ENCODE results near the gene FAM131B. TPM values are rescaled to one million over a fixed set of nuclear protein-coding genes. Genes with fewer than 3 reads are reported as not detected.
"Not testable (repeated sequence)": the region's sequence is repeated elsewhere in the genome, so short reads cannot be mapped to it uniquely, and the experiment has no call there.

Gene FAM131B
- total RNA-seq, 1 donor from 2014 or later = 4.2 TPM

GRCh38 chr7:143395187-143396149 lies 33.0 kb upstream of the FAM131B start:
- DNase-seq (ENCODE audit: low read depth) = no peak

- DNase-seq (ENCODE audit: low read depth) = no peak
These were observed 32.3 kb upstream of the FAM131B start for GRCh38 chr7:143394777-143395176.

- no peak for DNase-seq (ENCODE audit: low read depth)
These were observed 31.6 kb upstream of the FAM131B start for GRCh38 chr7:143394068-143394467.

- no peak for DNase-seq (ENCODE audit: low read depth)
These were observed 30.9 kb upstream of the FAM131B start for GRCh38 chr7:143393267-143394041.

GRCh38 chr7:143392875-143393266 lies 30.4 kb upstream of the FAM131B start:
- DNase-seq (ENCODE audit: low read depth) = no peak

GRCh38 chr7:143392427-143392826 lies 29.9 kb upstream of the FAM131B start:
- not testable (repeated sequence) for DNase-seq (ENCODE audit: low read depth)

- DNase-seq (ENCODE audit: low read depth) = peak; percentile 64
These were observed 29.2 kb upstream of the FAM131B start for GRCh38 chr7:143391462-143392404.

GRCh38 chr7:143390773-143391317 lies 28.3 kb upstream of the FAM131B start:
- DNase-seq (ENCODE audit: low read depth) = no peak

GRCh38 chr7:143390104-143390772 lies 27.7 kb upstream of the FAM131B start:
- no peak for DNase-seq (ENCODE audit: low read depth)

GRCh38 chr7:143389316-143390103 lies 27.0 kb upstream of the FAM131B start:
- DNase-seq (ENCODE audit: low read depth) = no peak

- DNase-seq (ENCODE audit: low read depth) = no peak
These were observed 26.1 kb upstream of the FAM131B start for GRCh38 chr7:143388491-143389101.

GRCh38 chr7:143388051-143388450 lies 25.5 kb upstream of the FAM131B start:
- no peak for DNase-seq (ENCODE audit: low read depth)

- DNase-seq (ENCODE audit: low read depth) = no peak
These were observed 24.9 kb upstream of the FAM131B start for GRCh38 chr7:143387156-143387975.

GRCh38 chr7:143385891-143386781 lies 23.6 kb upstream of the FAM131B start:
- DNase-seq (ENCODE audit: low read depth) = no peak

- no peak for DNase-seq (ENCODE audit: low read depth)
These were observed 22.4 kb upstream of the FAM131B start for GRCh38 chr7:143384661-143385631.

- no peak for DNase-seq (ENCODE audit: low read depth)
These were observed 21.6 kb upstream of the FAM131B start for GRCh38 chr7:143384148-143384547.
